ENCODE results near the gene RAB40AL.
A peak's percentile ranks its signal among the peaks of the same experiment; 100 is the strongest.
"Not testable (repeated sequence)": the region's sequence is repeated elsewhere in the genome, so short reads cannot be mapped to it uniquely, and the experiment has no call there.

RAB40AL gene, protein sequence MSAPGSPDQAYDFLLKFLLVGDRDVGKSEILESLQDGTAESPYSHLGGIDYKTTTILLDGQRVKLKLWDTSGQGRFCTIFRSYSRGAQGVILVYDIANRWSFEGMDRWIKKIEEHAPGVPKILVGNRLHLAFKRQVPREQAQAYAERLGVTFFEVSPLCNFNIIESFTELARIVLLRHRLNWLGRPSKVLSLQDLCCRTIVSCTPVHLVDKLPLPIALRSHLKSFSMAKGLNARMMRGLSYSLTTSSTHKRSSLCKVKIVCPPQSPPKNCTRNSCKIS

DNA sequence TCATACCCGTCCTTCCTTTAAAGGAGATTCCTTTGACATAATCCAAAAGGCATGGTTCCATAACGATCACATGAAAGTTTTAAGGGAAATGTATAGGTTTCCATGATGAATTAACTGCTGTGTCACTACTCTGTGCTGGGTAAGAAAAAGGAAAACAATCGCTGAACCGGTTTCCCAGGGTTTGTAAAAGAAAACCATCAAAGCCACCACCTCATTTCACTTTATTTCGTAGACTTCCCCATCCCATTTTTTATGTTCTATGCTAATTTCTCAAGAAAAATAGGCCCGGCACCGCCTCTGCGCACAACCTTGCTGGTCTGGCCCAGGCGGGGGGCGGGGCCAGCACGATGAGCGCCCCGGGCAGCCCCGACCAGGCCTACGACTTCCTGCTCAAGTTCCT lies at the start of gene RAB40AL:
RAB40AL (plus strand) TSS at position 301 of the 400 bp plus-strand sequence; CDS start at position 348, 47 bp downstream.
- not testable (repeated sequence) for FAIRE-seq

DNA sequence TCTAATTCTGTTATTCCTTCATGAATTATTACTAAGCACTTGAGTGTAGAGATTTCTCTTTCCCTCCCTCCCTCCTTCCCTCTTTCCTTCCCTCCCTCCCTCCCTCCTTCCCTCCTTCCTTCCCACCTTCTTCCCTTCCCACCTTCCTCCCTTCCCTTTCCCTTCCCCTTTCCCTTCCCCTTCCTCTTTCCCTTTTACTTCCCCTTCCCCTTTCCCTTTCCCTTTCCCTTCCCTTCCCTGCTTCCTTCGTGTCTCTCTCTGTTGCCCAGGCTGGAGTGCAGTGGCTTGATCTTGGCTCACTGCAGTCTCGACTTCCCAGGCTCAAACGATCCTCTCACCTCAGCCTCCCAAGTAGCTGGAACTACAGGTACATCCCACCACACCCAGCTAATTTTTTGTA lies 49.4 kb upstream of the RAB40AL start:
- no peak for FAIRE-seq

GRCh38 chrX:102892103-102892502 lies 45.0 kb upstream of the RAB40AL start:
- peak; percentile 78 for FAIRE-seq

GRCh38 chrX:102899940-102900916 lies 36.8 kb upstream of the RAB40AL start:
- no peak for FAIRE-seq

DNA sequence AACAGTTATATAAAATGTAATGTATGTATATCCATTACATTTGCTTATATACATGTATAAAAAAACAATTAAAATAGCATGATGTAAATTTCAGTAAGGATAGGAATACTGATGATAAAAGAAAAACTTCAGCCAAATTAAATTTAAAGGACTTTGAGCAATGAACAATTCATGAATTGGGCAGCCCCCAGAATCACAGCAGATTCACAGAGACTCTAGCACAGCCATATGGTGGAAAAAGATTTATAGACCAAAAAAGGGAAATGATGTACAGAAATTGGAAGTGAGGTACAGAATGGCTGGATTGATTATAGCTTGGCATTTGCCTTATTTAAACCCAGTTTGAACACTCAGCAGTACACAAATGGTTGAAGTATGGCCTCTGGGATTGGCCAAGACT lies 34.7 kb upstream of the RAB40AL start:
- peak; percentile 28 for FAIRE-seq

DNA sequence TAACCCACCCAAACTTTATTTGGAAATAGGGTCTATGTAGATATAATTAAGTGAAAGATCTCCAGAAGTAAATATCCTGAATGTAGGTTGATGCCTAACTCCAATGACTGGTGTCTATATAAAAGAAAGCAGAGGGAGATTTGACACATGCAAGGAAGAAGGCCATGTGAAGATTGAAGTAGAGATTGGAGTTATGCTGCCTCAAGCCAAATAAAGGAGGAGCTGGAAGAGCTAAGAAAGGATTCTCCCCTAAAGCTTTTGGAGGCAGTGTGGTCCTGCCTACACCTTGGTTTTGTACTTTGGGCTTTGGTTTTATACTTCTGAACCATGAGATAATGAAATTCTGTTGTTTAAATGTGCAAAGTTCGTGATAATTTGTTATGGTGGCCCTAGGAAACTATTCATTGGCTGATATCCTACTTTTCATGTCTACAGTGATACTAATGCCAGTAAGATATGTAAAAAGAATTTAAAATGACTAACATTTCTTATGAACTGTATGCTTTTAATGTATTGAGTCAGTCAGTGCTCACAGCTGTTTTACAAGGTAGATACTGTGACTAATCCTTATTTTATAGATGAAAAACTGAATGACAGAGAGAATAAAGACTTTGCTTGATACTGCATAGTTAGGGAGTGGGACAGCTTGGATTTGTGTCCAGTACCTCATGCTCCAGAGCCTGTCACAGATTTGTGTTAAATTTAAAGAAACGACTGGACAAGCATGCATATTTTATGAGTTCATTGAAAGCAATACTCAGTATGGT lies 5.9 kb upstream of the RAB40AL start:
- FAIRE-seq = no peak

GRCh38 chrX:102934624-102935023 lies 2.4 kb upstream of the RAB40AL start:
- no peak for FAIRE-seq

GRCh38 chrX:102950908-102951866 lies 14.1 kb downstream of the RAB40AL start:
- FAIRE-seq = peak; percentile 41

- no peak for FAIRE-seq
Observed at GRCh38 chrX:102957751-102958150, 20.7 kb downstream of the RAB40AL start.

DNA sequence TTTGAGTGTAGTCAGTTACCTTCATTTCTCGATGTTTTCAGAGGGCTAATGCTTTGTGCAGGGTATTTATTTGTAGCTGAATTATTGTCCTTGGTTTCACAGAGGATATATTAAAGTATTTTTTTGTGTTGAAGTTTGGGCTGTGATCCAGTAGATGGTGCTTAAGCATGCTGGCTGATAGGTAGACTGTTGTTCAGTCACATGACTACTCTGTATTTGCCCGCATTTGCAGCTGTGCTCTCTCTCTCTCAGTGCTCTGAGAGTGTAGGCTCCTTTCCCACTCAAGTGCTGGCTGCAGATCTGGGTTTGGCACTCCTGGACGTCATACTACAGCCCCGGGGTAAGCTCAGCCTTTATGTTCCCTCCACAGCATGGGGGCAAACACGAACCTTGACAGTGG lies 21.7 kb downstream of the RAB40AL start:
- FAIRE-seq = no peak

- FAIRE-seq = no peak
Observed at GRCh38 chrX:102959471-102959870, 22.4 kb downstream of the RAB40AL start.

DNA sequence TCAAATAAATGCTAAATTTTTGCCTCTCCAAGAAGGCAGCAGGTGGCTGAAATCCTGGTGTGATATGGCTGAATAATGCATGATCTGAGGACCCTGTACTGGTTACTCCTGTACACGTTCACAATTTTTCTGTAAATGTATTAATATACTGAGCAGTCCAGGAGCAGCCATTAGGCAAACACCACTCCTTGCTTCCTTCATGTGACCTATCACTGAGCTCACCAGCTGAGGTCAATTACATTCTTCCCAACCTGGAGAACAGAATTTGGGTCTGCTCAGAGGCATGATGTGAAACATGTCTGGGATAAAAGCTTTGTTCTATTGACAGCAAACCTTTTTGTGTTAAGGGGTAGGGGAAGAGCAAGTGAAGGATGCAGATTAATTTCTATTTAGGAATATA lies 26.9 kb downstream of the RAB40AL start:
- FAIRE-seq = no peak

- FAIRE-seq = no peak
Observed at GRCh38 chrX:102964940-102965339, 27.9 kb downstream of the RAB40AL start.

- no peak for FAIRE-seq
Observed at GRCh38 chrX:102966701-102967100, 29.6 kb downstream of the RAB40AL start.

DNA sequence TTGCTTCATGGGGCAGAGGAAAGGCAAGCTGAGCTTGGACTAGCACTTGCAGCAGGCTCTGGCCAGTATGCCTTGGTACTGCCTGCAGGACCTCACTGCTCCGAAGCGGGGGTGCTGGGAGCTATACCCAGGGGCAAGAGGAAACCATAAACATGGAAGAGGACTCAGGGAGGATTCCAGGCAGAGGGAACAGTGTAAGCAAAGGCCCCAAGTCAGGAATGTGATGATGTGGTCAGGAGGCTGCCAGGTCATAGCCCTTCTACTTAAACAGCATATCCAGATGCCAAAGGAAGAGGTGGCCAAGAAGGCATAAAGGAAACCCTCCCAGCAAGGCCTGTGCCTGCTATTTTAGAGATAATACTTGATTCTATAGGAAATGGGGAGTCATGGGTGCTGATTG lies 31.1 kb downstream of the RAB40AL start:
- FAIRE-seq = no peak

DNA sequence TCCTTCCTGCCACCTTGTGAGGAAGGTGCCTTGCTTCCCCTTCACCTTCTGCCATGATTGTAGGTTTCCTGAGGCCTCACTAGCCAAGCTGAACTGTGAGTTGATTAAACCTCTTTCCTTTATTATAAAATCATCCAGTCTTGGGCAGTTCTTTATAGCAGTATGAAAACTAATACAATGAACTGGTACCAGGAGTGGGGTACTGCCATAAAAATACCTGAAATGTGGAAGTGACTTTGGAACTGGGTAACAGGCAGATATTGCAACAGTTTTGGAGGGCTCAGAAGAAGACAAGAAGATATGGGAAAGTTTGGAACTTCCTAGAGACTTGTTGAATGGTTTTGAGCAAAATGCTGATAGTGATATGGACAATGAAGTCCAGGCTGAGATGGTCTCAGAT lies 34.5 kb downstream of the RAB40AL start:
- FAIRE-seq = not testable (repeated sequence)

- no peak for FAIRE-seq
Observed at GRCh38 chrX:102975016-102975415, 37.9 kb downstream of the RAB40AL start.

DNA sequence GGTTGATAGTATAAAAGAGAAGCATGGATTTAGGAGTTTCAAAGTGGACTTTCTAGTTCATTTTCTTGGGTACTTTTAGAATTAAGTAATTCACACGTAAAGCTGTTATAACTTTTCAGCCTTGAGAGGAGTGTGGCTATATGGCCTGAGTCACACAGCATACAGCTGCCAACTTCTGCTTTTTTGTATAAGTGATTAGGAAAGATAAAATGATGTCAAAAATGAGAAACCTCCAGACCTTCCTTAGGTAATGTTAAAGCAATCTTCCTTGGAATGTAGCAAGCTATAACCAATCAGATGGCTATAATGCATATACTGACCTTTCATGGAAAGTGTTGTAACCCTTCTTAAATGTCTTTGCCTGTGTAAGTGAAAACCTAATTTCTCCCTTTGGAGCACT lies 39.2 kb downstream of the RAB40AL start:
- no peak for FAIRE-seq

- no peak for FAIRE-seq
Observed at GRCh38 chrX:102976793-102977495, 39.9 kb downstream of the RAB40AL start.

GRCh38 chrX:102978594-102978993 lies 41.5 kb downstream of the RAB40AL start:
- no peak for FAIRE-seq

- FAIRE-seq = no peak
Observed at GRCh38 chrX:102979536-102979935, 42.5 kb downstream of the RAB40AL start.

All from colon (tissue), 2 donors.